Activated CD8-positive, alpha-beta memory T cell treated with anti-CD3 and anti-CD28 coated beads for 36 hours (primary cell): ENCODE measurements around the gene XPNPEP2. TPM values are rescaled to one million over a fixed set of nuclear protein-coding genes. Genes with fewer than 3 reads are reported as not detected.

Experiments used
- CTCF ChIA-PET: fragments of 350-600 bp; sonication (Branson Sonifier 250); formaldehyde crosslinking; loops from one replicate; lab custom pipeline; 2021; ENCODE audit warnings: antibody characterized with exemption; lab: Charles Lee
- POLR2A ChIA-PET: fragments of 350-600 bp; sonication (Branson Sonifier 250); formaldehyde crosslinking; loops from one replicate; lab custom pipeline; 2021; ENCODE audit warnings: antibody characterized with exemption; lab: Charles Lee
- total RNA-seq, 2 experiments: library from RNA; stranded (reverse); gene quantifications; one replicate each; pipeline ENCODE4 v1.2.3, GENCODE V29; 2021

XPNPEP2 gene
- total RNA-seq, 2 experiments from 2014 or later, result 0.23 to 0.32 TPM

GRCh38 chrX:129746557-129747470, 8.0 kb downstream of the XPNPEP2 start:
- ChIA-PET CTCF (interaction anchor here (1.2 kb wide), 1 partner anchor 27 kb away, joined by 3 read pairs; no protein-coding TSS in a partner anchor), POLR2A (no interaction called here)

- CTCF ChIA-PET, result interaction anchor here (0.6 kb wide), 1 partner anchor 140 kb away, joined by 3 read pairs; no protein-coding TSS in a partner anchor
Measured at GRCh38 chrX:129747533-129747932, 8.8 kb downstream of the XPNPEP2 start.

GRCh38 chrX:129748305-129748704, 9.5 kb downstream of the XPNPEP2 start:
- CTCF ChIA-PET, result no interaction called here

More at GRCh38 chrX:129747533-129747932, 8.8 kb downstream of the XPNPEP2 start:
- POLR2A ChIA-PET, result no interaction called here

GRCh38 chrX:129749069-129749468, 10.3 kb downstream of the XPNPEP2 start:
- ChIA-PET CTCF (no interaction called here), POLR2A (no interaction called here)

More at GRCh38 chrX:129748305-129748704, 9.5 kb downstream of the XPNPEP2 start:
- POLR2A ChIA-PET, result no interaction called here

- POLR2A ChIA-PET, result no interaction called here
- CTCF ChIA-PET, result no interaction called here
Measured at GRCh38 chrX:129750971-129751370, 12.2 kb downstream of the XPNPEP2 start.

- POLR2A ChIA-PET, result no interaction called here
Measured at GRCh38 chrX:129754056-129755024, 15.6 kb downstream of the XPNPEP2 start.

GRCh38 chrX:129755779-129756650, 17.2 kb downstream of the XPNPEP2 start:
- CTCF ChIA-PET, result interaction anchor here (0.9 to 1.5 kb wide), 5 partner anchors 14 to 305 kb away, joined by 3 to 4 read pairs (median 3); no protein-coding TSS in a partner anchor
- POLR2A ChIA-PET, result interaction anchor here (0.9 to 1.1 kb wide), 3 partner anchors 26 to 41 kb away, joined by 3 to 4 read pairs (median 3); no protein-coding TSS in a partner anchor

More at GRCh38 chrX:129754056-129755024, 15.6 kb downstream of the XPNPEP2 start:
- CTCF ChIA-PET, result interaction anchor here (1.0 kb wide), 1 partner anchor 306 kb away, joined by 3 read pairs; no protein-coding TSS in a partner anchor

- ChIA-PET CTCF (interaction anchor here (0.9 to 3.2 kb wide), 6 partner anchors 11 to 34 kb away, joined by 3 to 19 read pairs (median 4); partner anchors contain the start of gene SASH3), POLR2A (interaction anchor here (0.9 to 2.2 kb wide), 2 partner anchors 11 to 21 kb away, joined by 5 to 11 read pairs; no protein-coding TSS in a partner anchor)
Measured at GRCh38 chrX:129759576-129760061, 20.8 kb downstream of the XPNPEP2 start.

GRCh38 chrX:129760155-129760554, 21.4 kb downstream of the XPNPEP2 start:
- POLR2A ChIA-PET, result interaction anchor here (0.9 to 2.2 kb wide), 2 partner anchors 10 to 21 kb away, joined by 5 to 11 read pairs; no protein-coding TSS in a partner anchor

GRCh38 chrX:129760981-129761380, 22.2 kb downstream of the XPNPEP2 start:
- POLR2A ChIA-PET, result interaction anchor here (0.9 kb wide), 1 partner anchor 9 kb away, joined by 5 read pairs; no protein-coding TSS in a partner anchor
- CTCF ChIA-PET, result no interaction called here

More at GRCh38 chrX:129760155-129760554, 21.4 kb downstream of the XPNPEP2 start:
- CTCF ChIA-PET, result interaction anchor here (0.9 to 3.2 kb wide), 5 partner anchors 10 to 34 kb away, joined by 3 to 19 read pairs (median 3); partner anchors contain the start of gene SASH3

GRCh38 chrX:129761596-129761995, 22.8 kb downstream of the XPNPEP2 start:
- ChIA-PET CTCF (no interaction called here), POLR2A (no interaction called here)

- ChIA-PET POLR2A (no interaction called here), CTCF (no interaction called here)
Measured at GRCh38 chrX:129762448-129762847, 23.7 kb downstream of the XPNPEP2 start.

- ChIA-PET POLR2A (no interaction called here), CTCF (no interaction called here)
Measured at GRCh38 chrX:129763666-129764065, 24.9 kb downstream of the XPNPEP2 start.

GRCh38 chrX:129768186-129768585, 29.4 kb downstream of the XPNPEP2 start:
- ChIA-PET CTCF (interaction anchor here (5.5 kb wide), 1 partner anchor 9 kb away, joined by 19 read pairs; no protein-coding TSS in a partner anchor), POLR2A (interaction anchor here (1.4 kb wide), 1 partner anchor 11 kb away, joined by 6 read pairs; the partner anchor contains the start of gene SASH3)

GRCh38 chrX:129768586-129769466, 30.0 kb downstream of the XPNPEP2 start:
- CTCF ChIA-PET, result interaction anchor here (0.8 to 5.5 kb wide), 2 partner anchors 10 to 12 kb away, joined by 3 to 19 read pairs; no protein-coding TSS in a partner anchor

More at GRCh38 chrX:129768586-129769466, 30.0 kb downstream of the XPNPEP2 start:
- POLR2A ChIA-PET, result interaction anchor here (1.4 to 2.5 kb wide), 2 partner anchors 9 to 11 kb away, joined by 5 to 6 read pairs; partner anchors contain the start of gene SASH3
